Fibroblast of lung (primary cell): Measurements from ENCODE around the gene PEX14.

Source experiments
- EZH2 ChIP-seq: IDR thresholded peaks from 2 replicates; pipeline ENCODE4 v1.5.1; 2012; ENCODE audit warnings: low read length, control low read depth, mild to moderate bottlenecking; ENCODE audit errors: missing control alignments
- TF ChIP-seq, protein P1 (sequence below), 2 donors: IDR thresholded peaks in 1 of 2; conservative IDR thresholded peaks in 1 of 2; 1 replicate in 1 of 2; 2 replicates in 1 of 2; pipeline ENCODE4 v1.5.1; 2011 to 2012; ENCODE audit warnings: low read length in 2 of 2, control low read depth in 1 of 2, inconsistent platforms in 1 of 2, low read depth in 1 of 2, mild to moderate bottlenecking in 1 of 2

DNA sequence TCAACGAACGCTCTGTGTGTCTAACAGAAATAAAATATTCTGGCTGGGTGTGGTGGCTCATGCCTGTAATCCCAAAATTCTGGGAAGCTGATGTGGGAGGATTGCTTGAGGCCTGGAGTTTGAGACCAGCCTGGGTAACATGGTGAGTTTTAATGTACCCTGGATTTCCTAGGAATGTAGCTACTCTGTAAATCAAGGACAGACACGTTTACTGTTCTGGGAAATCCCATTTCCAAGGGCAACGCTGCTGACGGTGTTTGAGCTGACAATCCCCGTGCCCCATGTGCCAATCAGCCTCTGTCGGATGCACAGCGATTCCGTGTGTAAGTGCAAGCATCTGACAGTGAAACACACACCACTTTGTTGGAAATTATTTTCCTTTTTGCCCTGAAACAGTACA lies 16.9 kb upstream of the PEX14 start:
- TF ChIP-seq, protein P1, sequence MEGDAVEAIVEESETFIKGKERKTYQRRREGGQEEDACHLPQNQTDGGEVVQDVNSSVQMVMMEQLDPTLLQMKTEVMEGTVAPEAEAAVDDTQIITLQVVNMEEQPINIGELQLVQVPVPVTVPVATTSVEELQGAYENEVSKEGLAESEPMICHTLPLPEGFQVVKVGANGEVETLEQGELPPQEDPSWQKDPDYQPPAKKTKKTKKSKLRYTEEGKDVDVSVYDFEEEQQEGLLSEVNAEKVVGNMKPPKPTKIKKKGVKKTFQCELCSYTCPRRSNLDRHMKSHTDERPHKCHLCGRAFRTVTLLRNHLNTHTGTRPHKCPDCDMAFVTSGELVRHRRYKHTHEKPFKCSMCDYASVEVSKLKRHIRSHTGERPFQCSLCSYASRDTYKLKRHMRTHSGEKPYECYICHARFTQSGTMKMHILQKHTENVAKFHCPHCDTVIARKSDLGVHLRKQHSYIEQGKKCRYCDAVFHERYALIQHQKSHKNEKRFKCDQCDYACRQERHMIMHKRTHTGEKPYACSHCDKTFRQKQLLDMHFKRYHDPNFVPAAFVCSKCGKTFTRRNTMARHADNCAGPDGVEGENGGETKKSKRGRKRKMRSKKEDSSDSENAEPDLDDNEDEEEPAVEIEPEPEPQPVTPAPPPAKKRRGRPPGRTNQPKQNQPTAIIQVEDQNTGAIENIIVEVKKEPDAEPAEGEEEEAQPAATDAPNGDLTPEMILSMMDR (conservative IDR thresholded peaks at IDR 0.05 in 1 of 2, IDR thresholded peaks at IDR 0.05 in 1 of 2; ENCODE audit: low read depth in 1 of 2, low read length in 2 of 2) = no peak
- no peak for TF ChIP-seq EZH2
